OCI-LY1 (cell line): ENCODE measurements around the gene RASA3.
A peak's percentile ranks its signal among the peaks of the same experiment; 100 is the strongest.

Source experiments
- H2AFZ ChIP-seq: fragments of 200-600 bp; sonication (generic), shearing (Covaris generic); 2 replicates; pipeline ENCODE4 v1.6.0; 2014; ENCODE audit warnings: antibody characterized with exemption, mild to moderate bottlenecking, low read length
- H3F3A ChIP-seq: fragments of 200-600 bp; sonication (generic), shearing (Covaris generic); 2 replicates; pipeline ENCODE4 v1.6.0; 2014; ENCODE audit warnings: mild to moderate bottlenecking, antibody characterized with exemption, low read length, moderate library complexity; ENCODE audit not compliant: insufficient read depth
- H3K27ac ChIP-seq: fragments of 200-600 bp; sonication (generic); 2 replicates; pipeline ENCODE4 v1.5.1; 2014; ENCODE audit warnings: low read length, mixed run types, mild to moderate bottlenecking, low read depth; ENCODE audit not compliant: poor library complexity, severe bottlenecking
- H3K27me3 ChIP-seq: fragments of 200-600 bp; sonication (generic); 2 replicates; pipeline ENCODE4 v1.6.0; 2014; ENCODE audit warnings: antibody characterized with exemption, mild to moderate bottlenecking, low read length, moderate library complexity; ENCODE audit not compliant: insufficient read depth
- H3K36me3 ChIP-seq: fragments of 200-600 bp; sonication (generic); 2 replicates; pipeline ENCODE4 v1.6.1; 2014; ENCODE audit warnings: mild to moderate bottlenecking, antibody characterized with exemption, low read length, moderate library complexity, mixed read lengths; ENCODE audit not compliant: insufficient read depth
- H3K4me1 ChIP-seq: fragments of 200-600 bp; sonication (generic); 2 replicates; pipeline ENCODE4 v1.5.1; 2014; ENCODE audit warnings: mild to moderate bottlenecking, low read length, moderate library complexity; ENCODE audit not compliant: insufficient read depth, severe bottlenecking
- H3K4me2 ChIP-seq: fragments of 200-600 bp; sonication (generic), shearing (Covaris generic); 2 replicates; pipeline ENCODE4 v1.6.1; 2014; ENCODE audit warnings: low read length
- H3K4me3 ChIP-seq: fragments of 200-600 bp; sonication (generic); 2 replicates; pipeline ENCODE4 v1.5.1; 2014; ENCODE audit warnings: low read length, low read depth, mild to moderate bottlenecking, mixed read lengths; ENCODE audit not compliant: poor library complexity, severe bottlenecking
- H3K79me2 ChIP-seq: fragments of 200-600 bp; shearing (Covaris generic); 2 replicates; pipeline ENCODE4 v1.6.1; 2016; ENCODE audit warnings: mixed run types, low read length, mixed read lengths; ENCODE audit not compliant: insufficient read depth
- H3K9ac ChIP-seq: fragments of 200-600 bp; sonication (generic), shearing (Covaris generic); 2 replicates; pipeline ENCODE4 v1.6.1; 2014; ENCODE audit warnings: mild to moderate bottlenecking, low read length, mixed read lengths
- H3K9me2 ChIP-seq: fragments of 200-600 bp; sonication (generic), shearing (Covaris generic); 2 replicates; pipeline ENCODE4 v1.6.1; 2014; ENCODE audit warnings: low read depth, mild to moderate bottlenecking, low read length, mixed read lengths
- H3K9me3 ChIP-seq: fragments of 200-600 bp; shearing (Covaris generic); 2 replicates; pipeline ENCODE4 v1.6.1; 2014; ENCODE audit warnings: low read length, mixed read lengths
- H4K20me1 ChIP-seq: fragments of 200-600 bp; sonication (generic), shearing (Covaris generic); 2 replicates; pipeline ENCODE4 v1.6.0; 2016; ENCODE audit warnings: mild to moderate bottlenecking, low read length; ENCODE audit not compliant: insufficient read depth
- EZH2 ChIP-seq: fragments of 200-600 bp; sonication (generic), shearing (Covaris generic); IDR thresholded peaks from 2 replicates; pipeline ENCODE4 v1.8.0; 2017; ENCODE audit warnings: borderline replicate concordance, mixed run types, mild to moderate bottlenecking, antibody characterized with exemption, low read length, moderate library complexity, mixed read lengths
- TF ChIP-seq, protein P1 (sequence below): fragments of 200-600 bp; sonication (generic), shearing (Covaris generic); IDR thresholded peaks from 2 replicates; pipeline ENCODE4 v1.5.1; 2017; ENCODE audit warnings: mild to moderate bottlenecking, antibody characterized with exemption, low read length, moderate library complexity, mixed read lengths

Gene RASA3

GRCh38 chr13:114049026-114049425 lies 83.4 kb downstream of the RASA3 start:
- Histone ChIP-seq H3K9me2 (no peaks in the 10 kb centered on the region), H3K36me3 (no peaks in the 10 kb centered on the region), H3K9me3 (no peaks in the 10 kb centered on the region), H4K20me1 (no peaks in the 10 kb centered on the region), H3K4me3 (no peak overlapping the region), H3K27ac (no peak overlapping the region), H3K4me2 (peak overlapping the region; percentile 3; the same call in 1 of the 2 replicates), H3K4me1 (peaks cover 58% of the 10 kb centered on the region), H3F3A (peaks cover 6% of the 10 kb centered on the region; the same call in 1 of the 2 replicates), H2AFZ (no peak overlapping the region), H3K9ac (no peak overlapping the region), H3K79me2 (no peaks in the 10 kb centered on the region), H3K27me3 (peaks cover 4% of the 10 kb centered on the region; the same call in 1 of the 2 replicates)
- TF ChIP-seq, protein P1, sequence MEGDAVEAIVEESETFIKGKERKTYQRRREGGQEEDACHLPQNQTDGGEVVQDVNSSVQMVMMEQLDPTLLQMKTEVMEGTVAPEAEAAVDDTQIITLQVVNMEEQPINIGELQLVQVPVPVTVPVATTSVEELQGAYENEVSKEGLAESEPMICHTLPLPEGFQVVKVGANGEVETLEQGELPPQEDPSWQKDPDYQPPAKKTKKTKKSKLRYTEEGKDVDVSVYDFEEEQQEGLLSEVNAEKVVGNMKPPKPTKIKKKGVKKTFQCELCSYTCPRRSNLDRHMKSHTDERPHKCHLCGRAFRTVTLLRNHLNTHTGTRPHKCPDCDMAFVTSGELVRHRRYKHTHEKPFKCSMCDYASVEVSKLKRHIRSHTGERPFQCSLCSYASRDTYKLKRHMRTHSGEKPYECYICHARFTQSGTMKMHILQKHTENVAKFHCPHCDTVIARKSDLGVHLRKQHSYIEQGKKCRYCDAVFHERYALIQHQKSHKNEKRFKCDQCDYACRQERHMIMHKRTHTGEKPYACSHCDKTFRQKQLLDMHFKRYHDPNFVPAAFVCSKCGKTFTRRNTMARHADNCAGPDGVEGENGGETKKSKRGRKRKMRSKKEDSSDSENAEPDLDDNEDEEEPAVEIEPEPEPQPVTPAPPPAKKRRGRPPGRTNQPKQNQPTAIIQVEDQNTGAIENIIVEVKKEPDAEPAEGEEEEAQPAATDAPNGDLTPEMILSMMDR, result no peak
- TF ChIP-seq EZH2, result no peak

DNA sequence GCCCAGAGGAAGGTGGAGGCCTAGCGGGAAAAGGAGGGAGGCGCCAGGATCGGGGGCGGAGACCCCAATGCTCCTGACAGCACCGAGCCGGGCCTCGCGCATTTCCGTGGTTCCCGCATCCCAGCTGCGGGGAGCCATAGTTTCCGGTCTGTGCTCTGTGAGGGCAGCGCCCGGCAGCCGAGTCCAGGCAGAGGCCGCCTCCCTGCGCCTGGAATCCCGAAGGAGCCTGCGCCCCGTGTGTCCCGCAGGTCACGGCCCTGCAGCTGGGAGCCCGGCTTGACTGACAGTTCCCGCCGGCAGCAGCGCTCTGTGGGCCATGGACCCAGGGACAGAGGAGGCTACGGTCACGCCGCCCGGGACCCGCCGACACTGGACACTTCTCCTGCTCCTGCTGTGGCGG lies 84.0 kb downstream of the RASA3 start:
- no peaks in the 10 kb centered on the region for H3K9me2 ChIP-seq
- H3K4me1 ChIP-seq, result peaks cover 58% of the 10 kb centered on the region
- H3K4me3 ChIP-seq, result no peak overlapping the region
- H2AFZ ChIP-seq, result no peak overlapping the region
- peak overlapping the region; percentile 18; the same call in 1 of the 2 replicates for H3K4me2 ChIP-seq
- no peaks in the 10 kb centered on the region for H4K20me1 ChIP-seq
- no peak overlapping the region for H3K9ac ChIP-seq
- H3F3A ChIP-seq, result peaks cover 6% of the 10 kb centered on the region; the same call in 1 of the 2 replicates
- no peaks in the 10 kb centered on the region for H3K36me3 ChIP-seq
- peaks cover 4% of the 10 kb centered on the region; the same call in 1 of the 2 replicates for H3K27me3 ChIP-seq
- H3K79me2 ChIP-seq, result no peaks in the 10 kb centered on the region
- H3K9me3 ChIP-seq, result no peaks in the 10 kb centered on the region
- no peak overlapping the region for H3K27ac ChIP-seq
- no peak for TF ChIP-seq EZH2
- TF ChIP-seq, protein P1, result no peak

DNA sequence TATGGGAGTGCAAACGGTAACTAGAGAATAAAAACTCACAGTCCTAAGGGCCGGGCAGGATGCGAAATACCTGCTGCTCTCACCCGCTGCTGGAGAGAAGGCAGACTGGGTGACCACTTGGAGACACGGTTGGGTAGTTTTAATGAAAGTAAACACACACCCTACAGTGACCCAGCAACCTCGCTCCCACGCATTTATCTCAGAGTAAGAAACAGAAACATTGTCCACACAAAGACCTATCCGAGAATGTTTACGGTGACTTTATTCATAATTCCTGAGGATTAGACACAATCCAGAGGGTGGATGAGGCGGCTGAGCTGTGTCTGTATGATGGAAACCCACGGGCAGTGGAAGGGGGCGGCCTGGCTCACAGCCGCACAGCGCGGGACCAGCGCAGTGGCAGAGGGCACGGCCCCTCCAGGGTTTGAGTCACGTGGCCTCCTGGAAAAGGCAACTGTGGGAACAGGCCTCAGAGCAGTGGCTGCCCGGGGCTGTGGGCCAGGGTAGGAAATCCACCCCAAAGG lies 85.0 kb downstream of the RASA3 start:
- Histone ChIP-seq H3K9ac (peak overlapping the region; percentile 20; the same call in 1 of the 2 replicates), H3K9me3 (no peaks in the 10 kb centered on the region), H3K9me2 (no peaks in the 10 kb centered on the region), H3K36me3 (no peaks in the 10 kb centered on the region), H3K4me1 (peaks cover 56% of the 10 kb centered on the region), H3K27ac (peak overlapping the region; percentile 78), H3K79me2 (no peaks in the 10 kb centered on the region), H3F3A (peaks cover 6% of the 10 kb centered on the region; the same call in 1 of the 2 replicates), H3K4me3 (peak overlapping the region; percentile 34), H4K20me1 (no peaks in the 10 kb centered on the region), H3K4me2 (peak overlapping the region; percentile 63), H3K27me3 (peaks cover 4% of the 10 kb centered on the region; the same call in 1 of the 2 replicates), H2AFZ (no peak overlapping the region)
- no peak for TF ChIP-seq EZH2
- TF ChIP-seq, protein P1, result no peak
